ENCODE measurements around the gene C10orf53. TPM values are rescaled to one million over a fixed set of nuclear protein-coding genes. Genes with fewer than 3 reads are reported as not detected.
A peak's percentile ranks its signal among the peaks of the same experiment; 100 is the strongest.

Gene C10orf53
- total RNA-seq, 2 donors from 2014 or later: not detected

- no peaks in the 10 kb centered on the region for H3K36me3 Mint-ChIP-seq (ENCODE audit: insufficient read depth in 2 of 2)
- no peak overlapping the region for H3K4me3 Mint-ChIP-seq
- ATAC-seq (replicated peaks in 1 of 2) (no peak), DNase-seq (no peak)
- H3K27me3 Mint-ChIP-seq (ENCODE audit: low read depth): no peaks in the 10 kb centered on the region
- no peak overlapping the region for H3K27ac Mint-ChIP-seq
- H3K9me3 Mint-ChIP-seq: no peaks in the 10 kb centered on the region
- peaks cover 21% of the 10 kb centered on the region for H3K4me1 Mint-ChIP-seq (ENCODE audit: low read depth)
Observed at GRCh38 chr10:49647985-49648795, 31.3 kb upstream of the C10orf53 start.

GRCh38 chr10:49649294-49649693, 30.2 kb upstream of the C10orf53 start:
- Mint-ChIP-seq H3K4me3 (peak overlapping the region in 1 of 2 donors; percentile 5), H3K4me1 (ENCODE audit: low read depth) (peaks cover 21% of the 10 kb centered on the region), H3K36me3 (ENCODE audit: insufficient read depth in 2 of 2) (no peaks in the 10 kb centered on the region), H3K27ac (no peak overlapping the region), H3K9me3 (no peaks in the 10 kb centered on the region), H3K27me3 (ENCODE audit: low read depth) (no peaks in the 10 kb centered on the region)
- ATAC-seq (replicated peaks in 1 of 2) (peak; percentile 48 to 68), DNase-seq (peak; percentile 11 to 30)

- H3K9me3 Mint-ChIP-seq: no peaks in the 10 kb centered on the region
- no peaks in the 10 kb centered on the region for H3K36me3 Mint-ChIP-seq (ENCODE audit: insufficient read depth in 2 of 2)
- DNase-seq (no peak), ATAC-seq (replicated peaks in 1 of 2) (peak in 1 of 2 donors; percentile 24)
- H3K27me3 Mint-ChIP-seq (ENCODE audit: low read depth): no peaks in the 10 kb centered on the region
- no peak overlapping the region for H3K4me3 Mint-ChIP-seq
- H3K4me1 Mint-ChIP-seq (ENCODE audit: low read depth): peaks cover 21% of the 10 kb centered on the region
- no peak overlapping the region for H3K27ac Mint-ChIP-seq
Observed at GRCh38 chr10:49649936-49650723, 29.3 kb upstream of the C10orf53 start.

GRCh38 chr10:49650724-49651034, 28.8 kb upstream of the C10orf53 start:
- Mint-ChIP-seq H3K4me3 (no peak overlapping the region), H3K4me1 (ENCODE audit: low read depth) (peaks cover 21% of the 10 kb centered on the region), H3K36me3 (ENCODE audit: insufficient read depth in 2 of 2) (no peaks in the 10 kb centered on the region), H3K27ac (no peak overlapping the region), H3K27me3 (ENCODE audit: low read depth) (no peaks in the 10 kb centered on the region), H3K9me3 (no peaks in the 10 kb centered on the region)
- no peak for DNase-seq
- no peak for ATAC-seq (replicated peaks in 1 of 2)

GRCh38 chr10:49651039-49651835, 28.2 kb upstream of the C10orf53 start:
- no peak for ATAC-seq (replicated peaks in 1 of 2)
- Mint-ChIP-seq H3K27me3 (ENCODE audit: low read depth) (peaks cover under 1% of the 10 kb centered on the region), H3K27ac (no peak overlapping the region), H3K9me3 (no peaks in the 10 kb centered on the region), H3K4me1 (ENCODE audit: low read depth) (peaks cover 21% of the 10 kb centered on the region), H3K36me3 (ENCODE audit: insufficient read depth in 2 of 2) (peaks cover 0 to under 1% of the 10 kb centered on the region in 2 donors), H3K4me3 (no peak overlapping the region)
- DNase-seq: no peak

GRCh38 chr10:49651917-49652316, 27.5 kb upstream of the C10orf53 start:
- no peak for DNase-seq
- no peak for ATAC-seq (replicated peaks in 1 of 2)
- H3K4me1 Mint-ChIP-seq (ENCODE audit: low read depth): peaks cover 21% of the 10 kb centered on the region
- peaks cover 0 to 7% of the 10 kb centered on the region in 2 donors for H3K36me3 Mint-ChIP-seq (ENCODE audit: insufficient read depth in 2 of 2)
- no peak overlapping the region for H3K27ac Mint-ChIP-seq
- H3K9me3 Mint-ChIP-seq: peaks cover 0 to 4% of the 10 kb centered on the region in 2 donors
- H3K27me3 Mint-ChIP-seq (ENCODE audit: low read depth): peaks cover 7% of the 10 kb centered on the region
- no peak overlapping the region for H3K4me3 Mint-ChIP-seq

GRCh38 chr10:49652421-49653272, 26.8 kb upstream of the C10orf53 start:
- ATAC-seq (replicated peaks in 1 of 2) (no peak), DNase-seq (no peak)
- peaks cover 8% of the 10 kb centered on the region for H3K27me3 Mint-ChIP-seq (ENCODE audit: low read depth)
- peaks cover 21% of the 10 kb centered on the region for H3K4me1 Mint-ChIP-seq (ENCODE audit: low read depth)
- no peak overlapping the region for H3K27ac Mint-ChIP-seq
- H3K36me3 Mint-ChIP-seq (ENCODE audit: insufficient read depth in 2 of 2): peaks cover 0 to 7% of the 10 kb centered on the region in 2 donors
- H3K4me3 Mint-ChIP-seq: no peak overlapping the region
- peaks cover 0 to 4% of the 10 kb centered on the region in 2 donors for H3K9me3 Mint-ChIP-seq

GRCh38 chr10:49653273-49653929, 26.1 kb upstream of the C10orf53 start:
- DNase-seq (no peak), ATAC-seq (replicated peaks in 1 of 2) (no peak)
- H3K4me1 Mint-ChIP-seq (ENCODE audit: low read depth): peaks cover 19% of the 10 kb centered on the region

GRCh38 chr10:49654036-49654693, 25.3 kb upstream of the C10orf53 start:
- ATAC-seq (replicated peaks in 1 of 2) (no peak), DNase-seq (no peak)
- Mint-ChIP-seq H3K36me3 (ENCODE audit: insufficient read depth in 2 of 2) (peaks cover 7% of the 10 kb centered on the region in 2 donors), H3K9me3 (peaks cover 6% of the 10 kb centered on the region in 2 donors), H3K4me3 (no peak overlapping the region), H3K27me3 (ENCODE audit: low read depth) (peaks cover 8% of the 10 kb centered on the region), H3K4me1 (ENCODE audit: low read depth) (peaks cover 12% of the 10 kb centered on the region), H3K27ac (no peak overlapping the region)

More at GRCh38 chr10:49653273-49653929, 26.1 kb upstream of the C10orf53 start:
- H3K36me3 Mint-ChIP-seq (ENCODE audit: insufficient read depth in 2 of 2): peaks cover 0 to 7% of the 10 kb centered on the region in 2 donors
- H3K27ac Mint-ChIP-seq: no peak overlapping the region
- H3K9me3 Mint-ChIP-seq: peaks cover 0 to 4% of the 10 kb centered on the region in 2 donors
- H3K27me3 Mint-ChIP-seq (ENCODE audit: low read depth): peaks cover 8% of the 10 kb centered on the region
- H3K4me3 Mint-ChIP-seq: no peak overlapping the region

- DNase-seq: no peak
- Mint-ChIP-seq H3K27me3 (ENCODE audit: low read depth) (peaks cover 8% of the 10 kb centered on the region), H3K9me3 (peaks cover 8 to 9% of the 10 kb centered on the region in 2 donors), H3K27ac (no peak overlapping the region), H3K4me1 (ENCODE audit: low read depth) (peaks cover 3% of the 10 kb centered on the region), H3K4me3 (no peak overlapping the region), H3K36me3 (ENCODE audit: insufficient read depth in 2 of 2) (peaks cover 7 to 10% of the 10 kb centered on the region in 2 donors)
- ATAC-seq (replicated peaks in 1 of 2): no peak
Observed at GRCh38 chr10:49655099-49655498, 24.4 kb upstream of the C10orf53 start.

GRCh38 chr10:49656845-49657493, 22.5 kb upstream of the C10orf53 start:
- H3K4me3 Mint-ChIP-seq: no peak overlapping the region
- H3K27ac Mint-ChIP-seq: no peak overlapping the region
- peaks cover 8 to 9% of the 10 kb centered on the region in 2 donors for H3K9me3 Mint-ChIP-seq
- H3K4me1 Mint-ChIP-seq (ENCODE audit: low read depth): no peaks in the 10 kb centered on the region
- H3K36me3 Mint-ChIP-seq (ENCODE audit: insufficient read depth in 2 of 2): peaks cover 7 to 10% of the 10 kb centered on the region in 2 donors
- DNase-seq: no peak
- no peak for ATAC-seq (replicated peaks in 1 of 2)
- peaks cover 8% of the 10 kb centered on the region for H3K27me3 Mint-ChIP-seq (ENCODE audit: low read depth)
